Hippocampal formation (tissue), 2 donors: ENCODE data around the gene MYH9.

ENCODE experiments used
- DNase-seq, 2 donors: peaks; one replicate each; lab custom pipeline; 2025; lab: John Stamatoyannopoulos, UW

MYH9 gene

DNA sequence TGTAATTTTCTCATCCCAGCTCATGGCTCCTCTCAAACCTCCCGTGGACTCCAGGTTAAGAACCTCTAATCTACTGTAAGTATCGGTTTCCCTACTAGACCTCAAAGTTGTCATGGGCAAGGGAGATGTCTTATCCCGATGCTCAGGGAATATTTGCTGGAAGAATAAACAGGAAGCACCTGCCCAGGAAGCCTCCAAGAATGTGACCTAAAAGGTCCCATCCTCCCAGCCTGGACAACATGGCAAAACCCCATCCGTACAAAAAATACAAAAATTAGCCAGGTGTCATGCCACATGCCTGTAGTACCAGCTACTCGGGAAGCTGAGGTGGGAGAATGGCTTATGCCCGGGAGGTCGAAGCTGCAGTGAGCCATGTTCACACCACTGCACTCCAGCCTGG is 72.4 kb downstream of the MYH9 start:
- DNase-seq = no peak

DNA sequence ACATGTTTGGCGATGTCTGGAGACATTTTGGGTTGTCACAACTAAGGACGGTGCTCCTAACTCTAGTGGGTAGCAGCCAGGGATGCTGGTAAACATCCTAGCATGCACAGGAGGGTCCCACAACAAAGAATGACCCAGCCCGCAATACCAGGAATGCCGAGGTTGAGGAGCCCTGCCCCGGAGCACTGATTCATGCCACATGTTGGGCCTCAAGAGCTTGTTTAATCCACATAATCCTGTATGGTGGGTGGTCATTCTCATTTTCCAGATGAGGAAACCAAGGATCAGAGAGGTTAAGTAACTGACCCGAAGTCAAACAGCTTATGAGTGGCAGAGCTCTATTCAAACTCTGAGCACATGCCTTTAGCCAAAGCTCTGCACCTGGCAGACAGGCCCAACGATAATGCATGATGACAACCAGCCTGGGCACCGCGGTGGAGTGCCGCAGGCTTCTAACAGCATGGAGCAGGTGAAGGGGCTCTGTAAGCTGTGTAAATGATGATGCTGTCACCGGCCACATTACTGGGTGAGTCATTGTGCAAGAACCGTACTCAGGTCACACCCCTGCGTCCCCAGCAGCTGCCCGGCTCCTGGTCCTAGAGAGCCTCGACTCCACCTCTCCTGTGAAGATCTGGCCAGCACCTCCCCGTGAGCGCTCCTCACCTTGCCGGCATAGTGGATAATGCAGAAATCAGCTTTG is 76.2 kb downstream of the MYH9 start:
- no peak for DNase-seq

DNA sequence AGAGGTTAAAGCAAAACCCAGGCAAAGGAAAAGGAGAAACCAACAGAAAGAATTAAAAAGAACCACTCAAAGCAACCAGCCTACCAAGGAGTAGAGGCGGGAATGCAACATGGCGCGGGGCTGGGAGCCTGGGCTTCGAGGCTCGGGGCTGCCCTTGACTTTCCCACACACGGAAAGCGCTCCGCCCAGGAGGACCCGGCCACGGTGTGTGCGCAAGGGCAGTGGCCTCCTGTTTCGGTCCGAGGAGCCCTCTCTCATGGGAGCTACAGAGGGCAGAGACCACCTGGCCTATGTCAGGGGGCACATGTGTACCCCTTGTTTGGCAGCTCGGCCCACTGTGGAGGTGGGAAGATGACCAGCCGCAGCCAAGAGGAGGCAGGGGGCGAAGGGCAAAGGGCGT is 78.9 kb downstream of the MYH9 start:
- no peak for DNase-seq

DNA sequence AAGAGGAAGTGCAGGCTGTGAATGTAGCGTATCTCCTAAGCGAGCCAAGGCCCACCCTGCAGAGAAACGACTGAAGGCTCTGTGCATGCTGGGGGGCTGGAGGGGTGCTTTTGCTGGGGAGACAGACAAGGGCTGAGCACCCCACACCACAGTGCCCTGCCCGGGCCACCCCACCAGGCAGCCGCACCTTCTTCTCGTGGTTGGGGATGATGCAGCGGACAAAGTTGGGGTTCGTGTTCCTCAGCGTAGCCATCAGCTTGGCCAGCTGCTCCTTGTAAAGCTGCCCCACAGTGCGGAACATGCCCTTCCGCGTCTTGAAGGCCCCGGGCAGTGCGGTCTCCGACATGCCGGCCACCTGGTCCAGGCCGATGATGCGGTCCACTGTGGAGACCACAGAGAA is 81.5 kb downstream of the MYH9 start:
- DNase-seq = no peak

DNA sequence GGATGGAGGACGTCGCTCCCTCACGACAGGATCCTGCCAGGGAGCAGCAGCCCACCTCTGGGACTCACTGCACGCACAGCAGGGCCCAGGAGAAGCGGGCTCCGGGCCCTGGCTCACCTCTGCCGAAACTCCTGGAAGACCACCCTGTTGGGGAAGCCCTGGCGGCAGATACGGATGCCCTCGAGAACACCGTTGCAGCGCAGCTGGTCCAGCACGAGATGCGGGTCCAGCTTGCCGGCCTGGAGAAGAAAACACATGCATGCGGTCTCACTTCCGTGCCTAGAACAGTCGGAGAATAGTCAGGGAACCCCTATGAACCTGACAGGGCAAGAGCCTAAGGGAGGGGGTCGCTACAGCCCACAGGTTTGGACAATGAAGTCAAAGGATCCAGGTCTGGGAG is 82.0 kb downstream of the MYH9 start:
- no peak for DNase-seq

DNA sequence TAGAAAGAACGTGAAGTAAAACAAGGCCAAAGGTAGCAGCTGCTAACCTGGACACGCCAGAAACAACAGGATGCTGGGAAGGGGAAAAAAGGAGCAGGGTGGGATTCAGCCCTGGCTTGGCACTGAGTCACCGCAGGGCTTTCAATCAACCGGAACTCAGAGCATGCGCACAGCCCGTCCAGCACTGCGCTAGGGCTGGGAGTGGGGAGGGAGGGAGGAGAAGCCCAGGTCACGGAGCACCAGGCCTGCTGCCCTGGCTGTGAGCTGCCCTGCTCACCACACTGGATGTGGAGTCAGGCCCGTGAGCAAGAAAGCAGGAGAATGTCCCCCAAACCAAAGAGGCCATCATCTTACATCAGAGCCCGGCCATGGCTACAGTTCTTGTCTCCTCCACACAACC is 83.3 kb downstream of the MYH9 start:
- no peak for DNase-seq

DNA sequence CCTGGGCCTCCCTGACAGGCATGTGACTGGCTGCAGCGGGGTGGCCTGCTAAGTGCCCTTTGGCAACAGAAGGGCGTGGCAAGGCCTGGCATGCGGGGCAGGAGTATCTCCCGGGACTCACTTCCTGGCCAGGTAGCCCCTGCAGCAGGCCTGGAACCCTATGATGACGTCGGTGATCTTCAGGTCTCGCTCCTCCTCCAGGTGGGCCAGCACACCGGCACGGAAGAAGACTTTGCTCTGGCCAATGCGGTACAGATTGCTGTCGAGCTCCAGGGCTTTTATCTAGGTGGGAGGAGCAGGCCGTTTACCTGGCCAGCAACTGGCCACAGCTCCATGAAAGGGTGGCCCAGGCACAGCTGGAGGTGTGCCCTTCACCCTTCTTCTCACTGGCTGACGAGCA is 83.9 kb downstream of the MYH9 start:
- DNase-seq = no peak

DNA sequence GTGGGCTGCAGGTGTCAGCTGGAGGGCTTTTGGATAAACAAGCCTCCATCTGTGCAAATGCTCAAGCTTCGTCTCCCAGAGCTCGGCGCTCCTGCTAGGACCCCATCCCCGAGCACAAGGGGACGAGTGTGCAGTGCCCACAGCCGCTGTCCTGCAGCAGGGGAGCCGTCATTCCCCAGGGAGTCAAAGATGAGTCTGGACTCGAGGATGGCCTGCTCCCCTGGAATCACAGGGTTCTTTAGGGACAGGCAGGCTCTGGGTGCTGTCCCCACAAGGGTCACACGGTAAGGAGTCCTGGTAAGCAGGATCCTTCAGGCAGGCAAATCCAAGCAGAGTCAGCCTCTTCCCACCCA is 84.7 kb downstream of the MYH9 start:
- DNase-seq = no peak

DNA sequence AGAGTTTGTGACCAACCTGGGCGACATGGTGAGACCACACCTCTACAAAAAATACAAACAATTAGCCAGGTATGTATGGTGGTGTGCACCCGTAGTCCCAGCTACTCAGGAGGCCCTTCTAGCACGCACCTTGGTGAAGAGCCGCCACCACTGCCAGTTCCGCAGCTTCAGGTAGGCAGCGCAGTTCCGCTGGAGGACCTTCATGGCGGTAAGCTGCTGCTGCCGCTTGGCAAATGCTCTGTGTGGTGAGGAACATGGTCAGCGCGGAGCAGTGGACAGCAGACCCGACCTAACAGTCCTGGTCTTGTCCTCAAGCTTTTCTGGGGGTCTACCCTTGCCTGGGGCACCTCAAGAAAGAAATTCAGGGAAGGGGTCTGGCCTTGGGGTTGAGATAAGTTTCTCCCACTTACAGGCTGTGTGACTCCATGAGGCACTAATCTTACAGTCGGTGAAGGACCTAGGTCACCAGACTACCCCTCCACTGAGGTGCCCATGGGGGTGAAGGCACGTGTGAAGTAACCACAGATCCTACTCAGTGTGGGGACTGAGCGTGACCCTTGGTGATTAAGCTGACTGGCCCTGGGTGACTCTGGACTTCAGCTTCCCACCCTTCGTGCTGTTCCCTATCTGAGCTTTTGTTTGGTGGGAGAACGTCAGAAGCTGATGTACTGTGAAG is 85.2 kb downstream of the MYH9 start:
- DNase-seq = no peak

DNA sequence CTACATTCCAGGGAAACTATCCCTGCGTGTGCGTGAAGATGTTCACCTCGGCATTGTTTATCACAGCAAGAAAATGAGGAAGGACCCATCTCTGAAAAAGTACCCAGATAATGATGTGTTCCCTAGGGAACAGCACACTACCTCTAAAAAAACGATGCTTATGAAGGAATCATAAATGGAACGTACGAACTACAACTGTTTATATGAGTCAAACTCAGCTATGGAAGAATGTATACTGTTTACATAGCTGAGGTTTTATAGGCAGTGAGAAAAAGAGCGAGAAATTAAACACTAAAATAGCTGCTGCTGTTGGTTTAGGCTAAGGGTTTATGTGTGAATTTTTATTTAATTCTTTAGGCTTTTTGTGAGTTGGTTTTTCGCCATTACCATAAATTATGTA is 85.9 kb downstream of the MYH9 start:
- no peak for DNase-seq

DNA sequence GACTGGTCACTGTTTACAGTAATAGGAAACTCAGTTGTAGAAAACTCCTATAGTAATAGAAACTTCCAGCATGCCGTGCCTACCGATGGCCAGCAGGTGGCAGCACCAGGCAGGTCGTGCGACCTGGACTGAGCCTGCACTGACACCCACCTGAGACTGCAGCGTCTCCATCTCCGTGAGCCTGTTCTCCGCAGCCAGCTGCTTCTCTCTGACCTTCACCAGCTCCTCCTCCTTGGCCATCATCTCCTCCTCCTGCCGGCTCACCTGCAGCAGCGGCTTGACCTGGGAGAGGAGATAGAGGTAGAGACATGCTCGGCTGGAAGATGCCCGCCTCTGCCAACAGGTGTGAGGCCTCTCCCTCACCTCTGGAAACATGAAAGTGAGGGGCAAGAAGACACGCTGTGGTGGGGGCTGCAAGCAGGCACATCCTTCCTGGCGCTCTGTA is 86.4 kb downstream of the MYH9 start:
- DNase-seq = peak; percentile 27 to 49

DNA sequence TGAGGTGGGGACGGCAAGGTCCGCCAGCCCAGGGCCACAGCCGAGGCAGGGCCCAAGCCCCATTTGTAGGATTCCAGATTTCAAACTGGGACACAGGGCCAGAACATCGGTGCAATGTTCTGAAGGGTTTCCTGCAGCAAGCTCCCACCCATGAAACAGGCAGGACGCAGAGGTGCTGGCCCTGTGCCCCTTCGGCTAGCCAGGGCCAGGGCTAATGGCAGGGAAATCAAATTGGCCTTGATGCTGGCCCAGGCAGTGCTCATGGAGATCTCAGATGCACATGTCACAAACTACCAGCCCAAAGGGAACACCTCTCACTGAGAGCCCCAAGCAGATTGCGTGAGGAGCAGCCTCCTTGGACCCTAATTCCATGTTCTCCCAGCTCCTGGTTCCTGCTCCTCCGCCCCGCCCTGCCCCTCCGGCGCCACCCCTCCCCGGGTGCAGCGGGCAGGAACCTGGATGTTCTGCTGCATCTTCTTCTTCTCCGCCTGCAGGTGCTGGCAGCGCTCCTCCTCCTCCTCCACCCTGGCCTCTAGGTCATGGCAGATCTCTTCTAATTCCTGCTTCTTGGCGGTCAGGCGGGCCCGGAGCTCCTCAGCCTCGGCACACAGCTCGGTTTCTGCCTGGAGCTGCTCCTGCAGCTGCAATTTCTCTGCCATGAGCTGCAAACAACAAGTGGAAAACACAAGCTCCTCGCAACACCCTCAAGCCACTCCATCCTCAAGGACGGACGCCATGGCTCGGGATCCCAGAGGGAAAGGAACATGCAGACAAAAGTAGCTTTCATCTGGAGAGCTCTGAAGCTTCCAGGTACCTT is 87.2 kb downstream of the MYH9 start:
- no peak for DNase-seq

DNA sequence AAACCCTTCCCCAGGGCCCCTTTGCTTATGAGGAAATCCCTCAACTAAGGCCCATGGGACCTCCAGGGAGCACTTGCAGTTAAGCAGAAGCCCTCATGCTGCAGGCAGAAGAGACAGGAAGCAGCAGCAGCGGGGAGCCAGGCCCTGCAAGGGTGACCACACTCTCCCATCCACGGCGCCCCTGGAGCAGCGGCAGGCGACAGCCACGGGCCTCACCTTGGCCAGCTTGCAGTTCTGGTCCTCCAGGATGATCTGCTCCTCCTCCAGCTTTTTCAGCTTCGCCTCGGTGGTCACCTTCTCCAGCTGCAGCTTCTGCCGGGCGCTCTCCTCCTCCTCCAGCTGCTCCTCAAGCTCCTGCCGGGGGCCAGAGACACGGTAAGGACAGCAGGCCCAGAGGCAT is 87.9 kb downstream of the MYH9 start:
- no peak for DNase-seq

DNA sequence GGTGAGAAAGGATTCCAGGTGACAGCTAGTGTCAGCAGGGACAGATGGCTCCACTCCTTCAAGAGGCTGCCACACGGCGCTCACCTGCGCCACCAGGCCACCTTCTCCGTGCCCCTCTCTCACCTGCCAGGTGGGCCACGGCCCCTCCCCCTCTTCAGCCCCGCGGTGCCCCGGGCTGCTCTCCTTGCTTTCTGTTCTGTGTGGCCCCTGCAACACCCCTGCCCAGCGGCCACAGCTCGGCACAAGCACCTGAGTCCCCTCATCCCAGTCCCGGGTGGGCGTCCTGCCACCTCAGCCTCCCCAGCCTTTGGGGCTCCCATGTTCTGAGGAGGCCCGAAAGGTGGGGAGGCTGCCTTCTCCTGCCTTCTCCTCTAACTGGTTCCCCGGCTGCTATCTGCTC is 88.5 kb downstream of the MYH9 start:
- no peak for DNase-seq

DNA sequence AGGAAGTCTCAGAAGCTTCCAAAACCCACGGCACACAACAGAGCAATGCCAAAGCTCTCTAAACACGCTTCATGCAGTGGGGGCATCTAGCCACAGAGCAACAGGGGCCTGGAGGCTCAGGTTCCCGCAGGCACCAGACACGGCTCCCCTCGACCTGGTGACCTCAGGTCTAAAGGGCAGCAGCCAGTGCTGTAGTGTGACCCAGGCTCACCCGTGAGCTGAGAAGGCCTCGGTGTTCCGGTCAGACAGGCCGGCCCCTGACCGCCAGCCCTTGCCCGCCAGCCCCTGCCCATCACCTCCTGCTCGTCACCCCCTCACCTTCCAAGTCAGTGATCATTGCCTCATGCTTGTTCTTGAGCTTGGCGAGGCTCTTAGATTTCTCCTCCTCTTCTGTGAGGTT is 89.2 kb downstream of the MYH9 start:
- DNase-seq = no peak

DNA sequence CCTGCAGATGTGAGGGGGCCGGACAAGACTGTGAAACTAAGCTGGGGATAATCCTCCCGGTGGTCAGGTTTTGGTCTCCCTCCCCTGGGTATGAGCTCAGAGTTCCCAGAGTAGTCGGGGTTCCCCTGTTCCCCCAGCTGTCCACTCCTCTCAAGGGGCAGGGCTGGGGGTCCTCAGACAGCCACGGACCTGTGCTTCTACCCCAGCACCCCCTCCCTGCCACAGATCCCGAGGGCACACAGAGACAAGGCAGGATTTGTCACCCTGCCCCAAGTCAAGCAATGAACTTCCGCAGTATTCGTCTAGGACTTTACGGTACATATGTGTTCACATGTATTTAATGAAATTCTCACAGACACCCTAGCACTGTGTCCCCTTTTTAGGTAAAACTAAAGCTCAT is 89.6 kb downstream of the MYH9 start:
- no peak for DNase-seq

DNA sequence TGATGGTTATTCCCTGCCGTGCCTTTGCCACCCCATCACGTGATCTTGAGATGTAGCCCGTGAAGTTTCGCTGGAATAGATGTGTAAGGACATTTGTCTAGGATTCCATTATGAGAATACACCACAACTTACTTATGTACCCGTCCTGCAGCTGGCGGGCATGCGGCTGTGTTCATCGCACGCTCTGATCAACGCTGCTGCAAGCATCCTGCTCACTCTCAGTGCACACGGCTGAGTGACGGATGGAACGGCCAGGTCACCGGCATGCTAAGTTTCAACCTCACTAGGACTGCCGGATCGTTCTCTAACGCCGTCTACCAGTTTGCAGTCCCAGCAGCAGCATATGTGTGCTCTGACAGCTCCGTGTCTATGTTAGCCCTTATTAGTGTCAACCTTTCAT is 90.2 kb downstream of the MYH9 start:
- no peak for DNase-seq

DNA sequence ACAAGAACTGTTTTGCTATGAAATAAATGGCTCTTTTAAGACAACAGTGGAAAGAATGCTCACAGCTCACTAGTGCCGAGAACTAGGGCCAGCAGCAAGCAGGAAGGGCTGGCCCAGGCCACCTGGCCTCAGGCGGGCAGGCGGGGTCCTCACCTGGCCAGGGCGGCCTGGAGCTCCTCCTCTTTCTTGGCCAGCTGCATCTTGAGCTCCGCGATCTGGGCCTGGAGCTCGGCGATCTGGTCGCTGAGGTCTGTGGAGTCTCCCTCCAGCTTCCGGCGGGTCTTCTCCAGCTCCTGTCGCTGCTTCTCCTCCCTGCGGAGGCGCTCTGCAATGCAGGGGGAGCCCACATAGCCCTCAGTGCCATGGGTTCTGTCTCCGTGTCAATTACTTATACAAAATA is 91.1 kb downstream of the MYH9 start:
- no peak for DNase-seq

DNA sequence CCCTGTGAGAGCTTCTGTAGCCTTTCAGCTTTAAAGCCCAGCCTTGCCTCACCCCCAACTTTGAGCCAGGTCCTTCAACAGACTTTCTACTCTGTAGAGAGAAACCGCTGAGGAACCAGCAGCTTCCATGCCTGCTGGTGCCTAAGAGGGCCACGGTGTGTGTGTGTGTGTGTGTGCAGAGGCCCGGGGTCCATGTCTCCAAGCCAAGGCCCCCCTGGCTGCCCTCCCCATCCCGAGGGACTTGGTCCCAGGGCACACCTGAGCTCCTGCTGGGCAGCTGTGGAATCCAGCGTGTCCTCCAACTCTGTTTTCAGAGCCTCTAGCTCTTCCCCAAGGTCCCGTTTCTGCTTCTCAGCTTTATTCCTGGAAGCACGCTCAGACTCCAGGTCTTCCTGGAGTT is 92.5 kb downstream of the MYH9 start:
- DNase-seq = no peak

DNA sequence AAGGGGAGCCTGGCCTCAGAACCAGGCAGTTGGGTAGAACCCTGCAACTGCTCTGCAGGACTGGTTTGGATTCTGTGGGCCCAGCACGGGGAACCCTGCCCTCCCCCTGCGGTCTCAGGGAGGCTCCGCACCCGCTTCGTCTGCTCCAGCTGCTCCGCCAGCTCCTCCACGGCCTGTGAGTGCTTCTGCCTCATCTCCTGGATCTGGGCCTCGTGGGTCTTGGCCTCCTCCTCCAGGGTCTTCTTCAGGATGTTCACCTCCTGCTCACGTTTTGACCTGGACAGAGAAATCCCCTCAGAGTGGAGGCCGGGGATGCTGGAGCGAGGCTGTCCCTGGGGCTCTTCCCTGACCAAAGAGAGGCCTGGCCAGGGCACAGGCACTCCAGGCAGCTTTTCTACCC is 93.0 kb downstream of the MYH9 start:
- DNase-seq = no peak

DNA sequence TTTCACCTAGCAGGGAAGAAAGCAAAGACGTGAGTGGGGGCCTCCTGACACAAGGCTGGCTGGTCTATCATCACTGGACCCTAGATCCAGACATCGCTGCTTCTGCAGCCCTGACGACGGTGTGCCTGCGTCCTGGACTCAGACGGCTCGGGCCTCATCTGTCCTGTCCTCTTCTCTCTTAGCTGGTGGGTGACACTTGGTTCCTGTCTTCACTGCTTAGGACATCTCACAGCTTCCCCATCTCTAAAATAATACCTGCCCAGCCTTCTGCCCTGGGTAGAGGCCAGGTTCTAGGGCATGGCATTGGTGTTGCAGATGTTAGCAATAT is 93.5 kb downstream of the MYH9 start:
- DNase-seq = no peak

DNA sequence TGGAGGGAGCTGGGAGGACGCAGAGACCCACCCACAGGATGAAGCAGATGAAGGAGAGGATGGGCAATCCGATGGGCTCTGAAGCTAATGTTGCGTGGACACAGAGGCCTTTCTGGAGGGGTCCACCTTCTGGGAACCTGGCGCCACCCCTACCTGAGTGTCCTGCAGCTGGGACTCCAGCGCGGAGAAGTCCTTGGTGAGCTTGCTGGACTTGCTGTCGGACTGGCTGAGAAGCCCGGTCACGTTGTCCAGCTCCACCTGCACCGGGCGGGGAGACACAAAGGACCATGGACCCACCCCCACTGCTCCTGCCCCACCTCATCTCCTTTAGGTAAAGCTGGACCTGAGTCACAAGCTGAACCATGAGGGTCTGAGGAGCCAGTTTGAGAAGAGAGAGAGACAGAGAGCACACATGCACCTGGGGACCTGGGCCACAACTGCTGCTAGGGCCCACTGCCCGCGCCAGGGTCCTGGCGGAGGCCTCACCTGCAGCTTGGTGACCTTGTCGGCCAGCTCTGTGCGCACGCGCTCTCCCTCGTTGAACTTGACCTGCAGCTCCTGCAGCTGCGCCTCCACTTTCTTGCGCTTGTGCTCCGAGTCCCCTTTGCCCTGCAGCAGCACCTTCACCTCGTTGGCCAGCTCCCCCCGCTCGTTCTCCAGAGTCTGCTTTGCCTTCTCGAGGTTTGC is 94.0 kb downstream of the MYH9 start:
- DNase-seq = no peak
